ENCODE data around the gene POLR2F.

Gene POLR2F

GRCh38 chr22:37982938-37983859 lies 29.7 kb downstream of the POLR2F start:
- DNase-seq: no peak

- DNase-seq: no peak
Measured at GRCh38 chr22:37983860-37984791, 30.6 kb downstream of the POLR2F start, which contains the start of gene SOX10. TSS of gene SOX10 (minus strand) at chr22:37984555. CDS start at chr22:37983784, 771 bp downstream.

- DNase-seq: no peak
Measured at GRCh38 chr22:37985050-37985585, 31.6 kb downstream of the POLR2F start.

- DNase-seq: no peak
Measured at GRCh38 chr22:37985751-37986281, 32.3 kb downstream of the POLR2F start.

GRCh38 chr22:37986371-37986770 lies 32.9 kb downstream of the POLR2F start:
- DNase-seq: no peak

GRCh38 chr22:37989146-37990045 lies 35.9 kb downstream of the POLR2F start:
- DNase-seq: no peak

- DNase-seq: no peak
Measured at GRCh38 chr22:37990301-37990700, 36.8 kb downstream of the POLR2F start.

GRCh38 chr22:37990862-37991261 lies 37.4 kb downstream of the POLR2F start:
- no peak for DNase-seq

GRCh38 chr22:37991731-37992442 lies 38.4 kb downstream of the POLR2F start:
- no peak for DNase-seq

GRCh38 chr22:37994049-37994448 lies 40.5 kb downstream of the POLR2F start:
- DNase-seq: no peak

GRCh38 chr22:37994982-37995381 lies 41.5 kb downstream of the POLR2F start:
- DNase-seq: no peak

GRCh38 chr22:37995460-37995859 lies 42.0 kb downstream of the POLR2F start:
- DNase-seq: no peak

GRCh38 chr22:37996079-37996478 lies 42.6 kb downstream of the POLR2F start:
- no peak for DNase-seq

GRCh38 chr22:37996515-37997246 lies 43.2 kb downstream of the POLR2F start:
- no peak for DNase-seq

GRCh38 chr22:37998543-37998942 lies 45.0 kb downstream of the POLR2F start:
- DNase-seq: no peak

- no peak for DNase-seq
Measured at GRCh38 chr22:37999236-37999635, 45.7 kb downstream of the POLR2F start.

- peak in 1 of 2 donors; percentile 25 for DNase-seq
Measured at GRCh38 chr22:37999640-38000272, 46.3 kb downstream of the POLR2F start.

- no peak for DNase-seq
Measured at GRCh38 chr22:38005943-38006342, 52.4 kb downstream of the POLR2F start.

GRCh38 chr22:38006906-38007305 lies 53.4 kb downstream of the POLR2F start:
- no peak for DNase-seq

All from inflammatory macrophage (primary cell).